Adrenal gland (tissue), 5 donors: ENCODE results near the gene RER1.

Source experiments
- POLR2A ChIP-seq, 2 donors: fragments of 450-650 bp; IDR thresholded peaks; one replicate each; pipeline ENCODE4 v1.6.1; 2017; ENCODE audit warnings: antibody characterized with exemption in 2 of 2, mild to moderate bottlenecking in 2 of 2, moderate library complexity in 1 of 2
- TF ChIP-seq, protein P1 (sequence below), 6 experiments: fragments of 450-650 bp in 4 of 6; fragments of 200-600 bp in 2 of 6; sonication (generic) in 1 of 6; IDR thresholded peaks; 1 replicate in 5 of 6; 2 replicates in 1 of 6; pipeline versions ENCODE4 v1.5.1 to v1.8.0; 2016 to 2021; ENCODE audit warnings: antibody characterized with exemption in 6 of 6, mild to moderate bottlenecking in 2 of 6, moderate library complexity in 1 of 6
- donor health status: DM: no; HTN: no; CAD: no.

DNA sequence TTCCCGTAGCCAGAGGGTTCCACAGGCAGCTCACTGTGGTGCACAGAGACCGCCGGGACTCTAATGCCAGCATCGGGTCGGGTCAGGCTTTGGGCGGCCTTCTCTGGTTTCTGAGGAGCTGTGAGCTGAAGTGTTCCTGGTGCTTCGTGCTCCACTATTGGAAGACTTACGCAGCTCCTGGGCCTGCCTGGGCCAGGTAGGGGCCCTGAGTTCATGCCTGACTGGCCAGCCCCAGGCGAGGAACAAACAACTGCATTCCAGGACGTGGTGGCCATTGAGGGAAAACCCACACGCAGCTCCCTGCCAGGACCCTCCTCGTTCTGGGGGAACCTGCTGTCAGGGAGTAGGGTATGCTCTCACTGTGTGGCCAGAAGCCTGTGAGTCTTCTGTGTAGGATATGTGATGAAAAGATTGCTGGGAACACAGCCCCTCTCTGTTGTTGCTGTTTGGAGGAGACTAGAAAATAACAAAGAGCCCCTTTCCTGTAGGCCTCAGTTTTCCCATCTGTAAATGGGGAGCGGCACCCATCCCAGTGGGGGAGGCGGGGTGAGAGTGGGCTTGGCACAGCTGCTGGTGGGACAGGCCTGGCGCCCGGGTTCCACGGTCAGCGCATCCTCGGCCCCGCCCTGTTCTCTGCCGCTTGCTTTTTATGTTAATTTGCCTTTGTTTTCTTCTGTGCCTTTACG is 8.4 kb downstream of the RER1 start:
- TF ChIP-seq, protein P1, sequence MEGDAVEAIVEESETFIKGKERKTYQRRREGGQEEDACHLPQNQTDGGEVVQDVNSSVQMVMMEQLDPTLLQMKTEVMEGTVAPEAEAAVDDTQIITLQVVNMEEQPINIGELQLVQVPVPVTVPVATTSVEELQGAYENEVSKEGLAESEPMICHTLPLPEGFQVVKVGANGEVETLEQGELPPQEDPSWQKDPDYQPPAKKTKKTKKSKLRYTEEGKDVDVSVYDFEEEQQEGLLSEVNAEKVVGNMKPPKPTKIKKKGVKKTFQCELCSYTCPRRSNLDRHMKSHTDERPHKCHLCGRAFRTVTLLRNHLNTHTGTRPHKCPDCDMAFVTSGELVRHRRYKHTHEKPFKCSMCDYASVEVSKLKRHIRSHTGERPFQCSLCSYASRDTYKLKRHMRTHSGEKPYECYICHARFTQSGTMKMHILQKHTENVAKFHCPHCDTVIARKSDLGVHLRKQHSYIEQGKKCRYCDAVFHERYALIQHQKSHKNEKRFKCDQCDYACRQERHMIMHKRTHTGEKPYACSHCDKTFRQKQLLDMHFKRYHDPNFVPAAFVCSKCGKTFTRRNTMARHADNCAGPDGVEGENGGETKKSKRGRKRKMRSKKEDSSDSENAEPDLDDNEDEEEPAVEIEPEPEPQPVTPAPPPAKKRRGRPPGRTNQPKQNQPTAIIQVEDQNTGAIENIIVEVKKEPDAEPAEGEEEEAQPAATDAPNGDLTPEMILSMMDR (IDR thresholded peaks at IDR 0.05): no peak
- TF ChIP-seq POLR2A (IDR thresholded peaks at IDR 0.05): no peak
